SH-SY5Y (cell line): ENCODE data around the gene INSYN1.

Experiments
- GATA2 ChIP-seq: IDR thresholded peaks from 2 replicates; pipeline ENCODE4 v1.6.1; 2011; ENCODE audit warnings: mild to moderate bottlenecking, low read depth, low read length
- GATA3 ChIP-seq: IDR thresholded peaks from 2 replicates; pipeline ENCODE4 v1.6.1; 2011; ENCODE audit warnings: low read depth, mild to moderate bottlenecking, low read length, moderate library complexity

- no peak for TF ChIP-seq GATA2
- no peak for TF ChIP-seq GATA3
Observed at GRCh38 chr15:73800662-73801345, 47.7 kb upstream of the INSYN1 start.
